Measurements from ENCODE around the gene PNPO. TPM values are rescaled to one million over a fixed set of nuclear protein-coding genes. Genes with fewer than 3 reads are reported as not detected.

PNPO gene
- polyA plus RNA-seq, 1 experiment = 19.6 TPM

- ChIA-PET POLR2A (no interaction called here), CTCF (interaction anchor here (1.0 to 30.9 kb wide), 6 partner anchors 10 to 45 kb away, joined by 3 to 575 read pairs (median 8); partner anchors contain the start of gene CDK5RAP3)
- Histone ChIP-seq H3K27me3 (ENCODE audit: control insufficient read depth, insufficient read depth, low read length) (no peaks in the 10 kb centered on the region), H3K36me3 (ENCODE audit: control insufficient read depth, insufficient read depth, low read length) (peaks cover 29% of the 10 kb centered on the region), H3K4me3 (ENCODE audit: low read depth, low read length) (no peak overlapping the region)
- TF ChIP-seq, protein P1, sequence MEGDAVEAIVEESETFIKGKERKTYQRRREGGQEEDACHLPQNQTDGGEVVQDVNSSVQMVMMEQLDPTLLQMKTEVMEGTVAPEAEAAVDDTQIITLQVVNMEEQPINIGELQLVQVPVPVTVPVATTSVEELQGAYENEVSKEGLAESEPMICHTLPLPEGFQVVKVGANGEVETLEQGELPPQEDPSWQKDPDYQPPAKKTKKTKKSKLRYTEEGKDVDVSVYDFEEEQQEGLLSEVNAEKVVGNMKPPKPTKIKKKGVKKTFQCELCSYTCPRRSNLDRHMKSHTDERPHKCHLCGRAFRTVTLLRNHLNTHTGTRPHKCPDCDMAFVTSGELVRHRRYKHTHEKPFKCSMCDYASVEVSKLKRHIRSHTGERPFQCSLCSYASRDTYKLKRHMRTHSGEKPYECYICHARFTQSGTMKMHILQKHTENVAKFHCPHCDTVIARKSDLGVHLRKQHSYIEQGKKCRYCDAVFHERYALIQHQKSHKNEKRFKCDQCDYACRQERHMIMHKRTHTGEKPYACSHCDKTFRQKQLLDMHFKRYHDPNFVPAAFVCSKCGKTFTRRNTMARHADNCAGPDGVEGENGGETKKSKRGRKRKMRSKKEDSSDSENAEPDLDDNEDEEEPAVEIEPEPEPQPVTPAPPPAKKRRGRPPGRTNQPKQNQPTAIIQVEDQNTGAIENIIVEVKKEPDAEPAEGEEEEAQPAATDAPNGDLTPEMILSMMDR (IDR thresholded peaks at IDR 0.05; ENCODE audit: insufficient read depth, low read depth, low read length) = no peak
- DNase-seq (ENCODE audit: low read depth) = no peak
These were observed 40.1 kb downstream of the PNPO start for GRCh38 chr17:47981462-47981861.

- CTCF ChIA-PET = interaction anchor here (1.0 to 30.9 kb wide), 5 partner anchors 11 to 45 kb away, joined by 3 to 575 read pairs (median 4); partner anchors contain the start of gene CDK5RAP3
- POLR2A ChIA-PET = no interaction called here
- DNase-seq (ENCODE audit: low read depth) = no peak
- TF ChIP-seq, protein P1 (IDR thresholded peaks at IDR 0.05; ENCODE audit: insufficient read depth, low read depth, low read length) = no peak
- H3K4me3 ChIP-seq (ENCODE audit: low read depth, low read length) = no peak overlapping the region
- no peaks in the 10 kb centered on the region for H3K27me3 ChIP-seq (ENCODE audit: control insufficient read depth, insufficient read depth, low read length)
- H3K36me3 ChIP-seq (ENCODE audit: control insufficient read depth, insufficient read depth, low read length) = peaks cover 28% of the 10 kb centered on the region
These were observed 40.8 kb downstream of the PNPO start for GRCh38 chr17:47982091-47982617.

GRCh38 chr17:47982645-47983390 is 41.4 kb downstream of the PNPO start:
- CTCF ChIA-PET = interaction anchor here (0.6 to 30.9 kb wide), 8 partner anchors 12 to 115 kb away, joined by 3 to 575 read pairs (median 4); partner anchors contain the start of gene CDK5RAP3
- Histone ChIP-seq H3K36me3 (ENCODE audit: control insufficient read depth, insufficient read depth, low read length) (peaks cover 25% of the 10 kb centered on the region), H3K4me3 (ENCODE audit: low read depth, low read length) (no peak overlapping the region), H3K27me3 (ENCODE audit: control insufficient read depth, insufficient read depth, low read length) (no peaks in the 10 kb centered on the region)
- DNase-seq (ENCODE audit: low read depth) = no peak
- POLR2A ChIA-PET = no interaction called here
- TF ChIP-seq, protein P1 (IDR thresholded peaks at IDR 0.05; ENCODE audit: insufficient read depth, low read depth, low read length) = no peak

- ChIA-PET POLR2A (no interaction called here), CTCF (interaction anchor here (0.8 to 30.9 kb wide), 5 partner anchors 13 to 114 kb away, joined by 3 to 575 read pairs (median 10); partner anchors contain the start of gene CDK5RAP3)
- Histone ChIP-seq H3K36me3 (ENCODE audit: control insufficient read depth, insufficient read depth, low read length) (peaks cover 24% of the 10 kb centered on the region), H3K4me3 (ENCODE audit: low read depth, low read length) (no peak overlapping the region), H3K27me3 (ENCODE audit: control insufficient read depth, insufficient read depth, low read length) (no peaks in the 10 kb centered on the region)
- TF ChIP-seq, protein P1 (IDR thresholded peaks at IDR 0.05; ENCODE audit: insufficient read depth, low read depth, low read length) = no peak
- DNase-seq (ENCODE audit: low read depth) = no peak
These were observed 42.3 kb downstream of the PNPO start for GRCh38 chr17:47983492-47984223.

GRCh38 chr17:47986520-47986919 is 45.1 kb downstream of the PNPO start:
- CTCF ChIA-PET = interaction anchor here (0.9 to 30.9 kb wide), 6 partner anchors 8 to 145 kb away, joined by 3 to 575 read pairs (median 7); partner anchors contain the start of genes CDK5RAP3 and SCRN2

More at GRCh38 chr17:47986520-47986919, 45.1 kb downstream of the PNPO start:
- TF ChIP-seq, protein P1 (IDR thresholded peaks at IDR 0.05; ENCODE audit: insufficient read depth, low read depth, low read length) = no peak
- no peak overlapping the region for H3K4me3 ChIP-seq (ENCODE audit: low read depth, low read length)
- DNase-seq (ENCODE audit: low read depth) = no peak
- H3K27me3 ChIP-seq (ENCODE audit: control insufficient read depth, insufficient read depth, low read length) = no peaks in the 10 kb centered on the region
- H3K36me3 ChIP-seq (ENCODE audit: control insufficient read depth, insufficient read depth, low read length) = peaks cover 10% of the 10 kb centered on the region
- POLR2A ChIA-PET = no interaction called here
